Prostate gland (tissue), 2 donors: ENCODE data around the gene RPSA. TPM values are rescaled to one million over a fixed set of nuclear protein-coding genes. Genes with fewer than 3 reads are reported as not detected.

Experiments used
- DNase-seq: peaks from one replicate; pipeline ENCODE4 v3.0.0-alpha.2; 2019; ENCODE audit warnings: low spot score
- H3K27ac ChIP-seq, 2 donors: fragments of 200-600 bp; sonication (generic); 2 replicates each; pipeline ENCODE4 v1.5.1; 2017 to 2019
- H3K27me3 ChIP-seq: fragments of 200-600 bp; sonication (generic); replicated peaks from 2 replicates; pipeline ENCODE4 v1.5.1; 2019; ENCODE audit not compliant: insufficient read depth
- H3K36me3 ChIP-seq, 2 donors: fragments of 200-600 bp; sonication (generic); 1 replicate in 1 of 2; 2 replicates in 1 of 2; pipeline versions ENCODE4 v1.5.1 to v1.8.1; 2017 to 2019
- H3K4me1 ChIP-seq: fragments of 200-600 bp; sonication (generic); replicated peaks from 2 replicates; pipeline ENCODE4 v1.5.1; 2019
- H3K4me3 ChIP-seq, 2 donors: fragments of 200-600 bp; sonication (generic); 2 replicates each; pipeline ENCODE4 v1.5.1; 2017 to 2019
- H3K9me3 ChIP-seq: fragments of 200-600 bp; sonication (generic); 2 replicates; pipeline ENCODE4 v1.5.1; 2017
- CTCF ChIP-seq, 4 experiments: fragments of 200-600 bp in 2 of 4; fragments of 450-650 bp in 2 of 4; sonication (generic) in 2 of 4; IDR thresholded peaks; 1 replicate in 3 of 4; 2 replicates in 1 of 4; pipeline ENCODE4 v1.5.1; 2016 to 2019; ENCODE audit warnings: antibody characterized with exemption in 4 of 4, mild to moderate bottlenecking in 2 of 4, moderate library complexity in 2 of 4
- POLR2A ChIP-seq: fragments of 450-650 bp; IDR thresholded peaks from one replicate; pipeline ENCODE4 v1.6.1; 2016; ENCODE audit warnings: antibody characterized with exemption, mild to moderate bottlenecking
- POLR2AphosphoS5 ChIP-seq: sonication (generic); formaldehyde crosslinking; IDR thresholded peaks from one replicate; pipeline ENCODE4 v1.6.1; 2017; ENCODE audit warnings: antibody characterized with exemption
- WGBS: methylation state at CpG from one replicate; pipeline ENCODE4 v1.1.5; 2018; 5-methylcytosine and 5-hydroxymethylcytosine counted together
- intact Hi-C: fragments of 100-400 bp; cut with DNase I; formaldehyde crosslinking; loops from one replicate; pipeline ENCODE4 v1.14.2; 2022
- total RNA-seq, 2 donors: library from RNA; depleted of rRNA; stranded (reverse); fragments of >200 nt; gene quantifications; one replicate each; pipeline ENCODE4 v1.1.0, GENCODE V29; 2016

Gene RPSA
- total RNA-seq = 1,000 to 10,000 TPM in 1 of 2 donors, 100 to 1,000 TPM in 1; 732 to 1,080 TPM

GRCh38 chr3:39406368-39407258 lies at the start of gene RPSA:
RPSA (plus strand) TSS chr3:39406720; CDS start chr3:39407654, 934 bp downstream.
- intact Hi-C loops = loop anchor here (1.0 to 10.0 kb wide), 3 partner anchors 22 to 901 kb away; partner anchors contain the start of genes EIF1B, GORASP1 and TTC21A

GRCh38 chr3:39358333-39358732 lies 48.2 kb upstream of the RPSA start:
- no peak overlapping the region for H3K27ac ChIP-seq
- WGBS = 77% methylated on average over 3 of the region's 3 CpGs
- no peak for DNase-seq
- H3K4me1 ChIP-seq = no peaks in the 10 kb centered on the region
- TF ChIP-seq POLR2A = no peak
- no peak for TF ChIP-seq CTCF (IDR thresholded peaks at IDR 0.05)
- TF ChIP-seq POLR2AphosphoS5 = no peak
- no peaks in the 10 kb centered on the region for H3K27me3 ChIP-seq
- intact Hi-C loops = no loop called here
- no peaks in the 10 kb centered on the region for H3K36me3 ChIP-seq
- no peak overlapping the region for H3K4me3 ChIP-seq
- H3K9me3 ChIP-seq = no peaks in the 10 kb centered on the region

More at GRCh38 chr3:39406368-39407258, at the start of gene RPSA:
- DNase-seq = peak; percentile 96
- Histone ChIP-seq H3K36me3 (peaks cover 0 to 8% of the 10 kb centered on the region in 2 donors), H3K4me1 (no peaks in the 10 kb centered on the region), H3K9me3 (no peaks in the 10 kb centered on the region), H3K27ac (peak within 1 kb of the TSS; percentile 68 to 73), H3K27me3 (no peaks in the 10 kb centered on the region), H3K4me3 (peak within 1 kb of the TSS; percentile 58 to 60)
- TF ChIP-seq POLR2AphosphoS5 = peak; percentile 94
- TF ChIP-seq POLR2A = peak; percentile 78
- TF ChIP-seq CTCF (IDR thresholded peaks at IDR 0.05) = peak in 3 of 4 experiments; percentile 31 to 44 (median 33)
- under 1% methylated on average over 63 of the region's 63 CpGs for WGBS

GRCh38 chr3:39361252-39361927 lies 45.1 kb upstream of the RPSA start:
- H3K4me1 ChIP-seq = no peaks in the 10 kb centered on the region
- no peak for DNase-seq
- no peak for TF ChIP-seq POLR2A
- no peak for TF ChIP-seq POLR2AphosphoS5
- TF ChIP-seq CTCF (IDR thresholded peaks at IDR 0.05) = no peak
- H3K4me3 ChIP-seq = no peak overlapping the region
- 78% methylated on average over 8 of the region's 8 CpGs for WGBS
- no peaks in the 10 kb centered on the region for H3K27me3 ChIP-seq
- intact Hi-C loops = no loop called here
- H3K27ac ChIP-seq = no peak overlapping the region
- H3K36me3 ChIP-seq = no peaks in the 10 kb centered on the region
- H3K9me3 ChIP-seq = no peaks in the 10 kb centered on the region

- WGBS = 32% methylated on average over 3 of the region's 3 CpGs
- TF ChIP-seq POLR2AphosphoS5 (peak; percentile 23), CTCF (IDR thresholded peaks at IDR 0.05) (no peak)
- intact Hi-C loops = no loop called here
- Histone ChIP-seq H3K36me3 (no peaks in the 10 kb centered on the region), H3K27me3 (no peaks in the 10 kb centered on the region), H3K4me1 (no peaks in the 10 kb centered on the region), H3K27ac (no peak overlapping the region), H3K4me3 (no peak overlapping the region), H3K9me3 (no peaks in the 10 kb centered on the region)
- peak; percentile 21 for DNase-seq
Observed at GRCh38 chr3:39362192-39362591, 44.3 kb upstream of the RPSA start.
